Ascending aorta (tissue), 2 donors: Measurements from ENCODE around the gene PTGES3. TPM values are rescaled to one million over a fixed set of nuclear protein-coding genes. Genes with fewer than 3 reads are reported as not detected.

Source experiments
- DNase-seq, 2 donors: peaks; one replicate each; pipeline ENCODE4 v3.0.0-alpha.2; 2019; ENCODE audit warnings: low spot score in 2 of 2
- H3K27ac ChIP-seq, 2 donors: fragments of 200-600 bp; sonication (generic); one replicate each; pipeline ENCODE4 v1.5.1; 2016 to 2017; ENCODE audit warnings: mild to moderate bottlenecking in 1 of 2
- H3K27me3 ChIP-seq: fragments of 200-600 bp; sonication (generic); one replicate; pipeline ENCODE4 v1.5.1; 2017
- H3K36me3 ChIP-seq, 2 donors: fragments of 200-600 bp; sonication (generic); one replicate each; pipeline ENCODE4 v1.5.1; 2016
- H3K4me1 ChIP-seq, 2 donors: fragments of 200-600 bp; sonication (generic); one replicate each; pipeline ENCODE4 v1.5.1; 2016 to 2017; ENCODE audit warnings: mild to moderate bottlenecking in 1 of 2
- H3K4me3 ChIP-seq, 2 donors: fragments of 200-600 bp; sonication (generic); one replicate each; pipeline ENCODE4 v1.5.1; 2016 to 2017; ENCODE audit warnings: mild to moderate bottlenecking in 1 of 2
- H3K9me3 ChIP-seq, 2 donors: fragments of 200-600 bp; sonication (generic); one replicate each; pipeline ENCODE4 v1.5.1; 2016
- CTCF ChIP-seq, 3 experiments: fragments of 200-600 bp in 2 of 3; fragments of 450-650 bp in 1 of 3; sonication (generic) in 2 of 3; IDR thresholded peaks; one replicate each; pipeline ENCODE4 v1.5.1; 2016 to 2019; ENCODE audit warnings: antibody characterized with exemption in 3 of 3, mild to moderate bottlenecking in 1 of 3, moderate library complexity in 1 of 3
- intact Hi-C: fragments of 100-400 bp; cut with DNase I; formaldehyde crosslinking; loops from one replicate; pipeline ENCODE4 v1.15.1; 2023
- total RNA-seq: library from RNA; depleted of rRNA; stranded (reverse); fragments of >200 nt; gene quantifications from one replicate; pipeline ENCODE4 v1.1.0, GENCODE V29; 2016

The PTGES3 gene
- total RNA-seq, 1 donor from 2014 or later = 62.2 TPM

GRCh38 chr12:56716933-56717880 lies 29.1 kb upstream of the PTGES3 start:
- Histone ChIP-seq H3K36me3 (peaks cover 40 to 59% of the 10 kb centered on the region in 2 donors), H3K4me3 (no peak overlapping the region), H3K27ac (no peak overlapping the region), H3K9me3 (no peaks in the 10 kb centered on the region), H3K4me1 (peaks cover 0 to 20% of the 10 kb centered on the region in 2 donors), H3K27me3 (no peaks in the 10 kb centered on the region)
- intact Hi-C loops = no loop called here
- DNase-seq = peak in 1 of 2 donors; percentile 30
- TF ChIP-seq CTCF (IDR thresholded peaks at IDR 0.05) = no peak

- peak in 1 of 2 donors; percentile 16 for DNase-seq
- TF ChIP-seq CTCF (IDR thresholded peaks at IDR 0.05) = no peak
- intact Hi-C loops = no loop called here
- peaks cover 45 to 66% of the 10 kb centered on the region in 2 donors for H3K36me3 ChIP-seq
- H3K4me1 ChIP-seq = peaks cover 0 to 13% of the 10 kb centered on the region in 2 donors
- no peaks in the 10 kb centered on the region for H3K27me3 ChIP-seq
- no peak overlapping the region for H3K4me3 ChIP-seq
- H3K9me3 ChIP-seq = no peaks in the 10 kb centered on the region
- no peak overlapping the region for H3K27ac ChIP-seq
These were observed 28.4 kb upstream of the PTGES3 start for GRCh38 chr12:56716458-56716857.

- H3K36me3 ChIP-seq = peaks cover 45 to 69% of the 10 kb centered on the region in 2 donors
These were observed 27.7 kb upstream of the PTGES3 start for GRCh38 chr12:56715798-56716197.

GRCh38 chr12:56714431-56714929 lies 26.4 kb upstream of the PTGES3 start:
- no peaks in the 10 kb centered on the region for H3K27me3 ChIP-seq
- no peak overlapping the region for H3K4me3 ChIP-seq
- no peaks in the 10 kb centered on the region for H3K9me3 ChIP-seq
- DNase-seq = peak in 1 of 2 donors; percentile 2
- intact Hi-C loops = no loop called here
- peaks cover 39 to 63% of the 10 kb centered on the region in 2 donors for H3K36me3 ChIP-seq
- peaks cover 0 to 5% of the 10 kb centered on the region in 2 donors for H3K4me1 ChIP-seq
- H3K27ac ChIP-seq = no peak overlapping the region
- TF ChIP-seq CTCF (IDR thresholded peaks at IDR 0.05) = no peak

More at GRCh38 chr12:56715798-56716197, 27.7 kb upstream of the PTGES3 start:
- Histone ChIP-seq H3K4me1 (peaks cover 0 to 7% of the 10 kb centered on the region in 2 donors), H3K27me3 (no peaks in the 10 kb centered on the region), H3K27ac (no peak overlapping the region), H3K4me3 (no peak overlapping the region), H3K9me3 (no peaks in the 10 kb centered on the region)
- no peak for TF ChIP-seq CTCF (IDR thresholded peaks at IDR 0.05)
- intact Hi-C loops = no loop called here
- peak in 1 of 2 donors; percentile 51 for DNase-seq

- Histone ChIP-seq H3K4me3 (no peak overlapping the region), H3K36me3 (peaks cover 39 to 53% of the 10 kb centered on the region in 2 donors), H3K4me1 (no peaks in the 10 kb centered on the region), H3K27me3 (no peaks in the 10 kb centered on the region), H3K9me3 (no peaks in the 10 kb centered on the region), H3K27ac (no peak overlapping the region)
- intact Hi-C loops = no loop called here
- no peak for DNase-seq
- TF ChIP-seq CTCF (IDR thresholded peaks at IDR 0.05) = no peak
These were observed 25.3 kb upstream of the PTGES3 start for GRCh38 chr12:56713345-56713744.
